Hepatocyte (in vitro differentiated cells): ENCODE measurements around the gene LGALSL. TPM values are rescaled to one million over a fixed set of nuclear protein-coding genes. Genes with fewer than 3 reads are reported as not detected.

Experiments
- DNase-seq: peaks from one replicate; pipeline ENCODE4 v3.0.0-alpha.2; 2016; ENCODE audit warnings: low spot score
- H2AFZ ChIP-seq: fragments of 200-600 bp; sonication (generic); 2 replicates; pipeline ENCODE4 v1.6.0; 2016; ENCODE audit warnings: antibody characterized with exemption, mild to moderate bottlenecking
- H3K27ac ChIP-seq: fragments of 200-600 bp; sonication (generic); 2 replicates; pipeline ENCODE4 v1.5.1; 2016; ENCODE audit warnings: mild to moderate bottlenecking
- H3K27me3 ChIP-seq: fragments of 200-600 bp; sonication (generic); 2 replicates; pipeline ENCODE4 v1.6.1; 2016
- H3K36me3 ChIP-seq: fragments of 200-600 bp; sonication (generic); replicated peaks from 2 replicates; pipeline ENCODE4 v1.5.1; 2016; ENCODE audit warnings: low read depth; ENCODE audit not compliant: insufficient read depth
- H3K4me1 ChIP-seq: fragments of 200-600 bp; sonication (generic); 2 replicates; pipeline ENCODE4 v1.5.1; 2016; ENCODE audit warnings: mild to moderate bottlenecking, moderate library complexity; ENCODE audit not compliant: insufficient read depth
- H3K4me2 ChIP-seq: fragments of 200-600 bp; sonication (generic); 2 replicates; pipeline ENCODE4 v1.6.0; 2016
- H3K4me3 ChIP-seq: fragments of 200-600 bp; sonication (generic); 2 replicates; pipeline ENCODE4 v1.5.1; 2016; ENCODE audit warnings: mild to moderate bottlenecking
- H3K79me2 ChIP-seq: fragments of 200-600 bp; sonication (generic); 2 replicates; pipeline ENCODE4 v1.6.0; 2017; ENCODE audit warnings: mild to moderate bottlenecking
- H3K9me2 ChIP-seq: fragments of 200-600 bp; sonication (generic); replicated peaks from 2 replicates; pipeline ENCODE4 v1.6.0; 2017; ENCODE audit warnings: mild to moderate bottlenecking; ENCODE audit not compliant: insufficient read depth
- H3K9me3 ChIP-seq: fragments of 200-600 bp; sonication (generic); 2 replicates; pipeline ENCODE4 v1.5.1; 2016; ENCODE audit warnings: low read depth, mild to moderate bottlenecking
- H4K20me1 ChIP-seq: fragments of 200-600 bp; sonication (generic); 2 replicates; pipeline ENCODE4 v1.6.0; 2016; ENCODE audit warnings: mild to moderate bottlenecking; ENCODE audit not compliant: insufficient read depth, poor library complexity, severe bottlenecking
- CTCF ChIP-seq: fragments of 200-600 bp; sonication (generic); IDR thresholded peaks from 2 replicates; pipeline ENCODE4 v1.5.1; 2016; ENCODE audit warnings: antibody characterized with exemption, mild to moderate bottlenecking; ENCODE audit not compliant: poor library complexity
- EZH2 ChIP-seq: fragments of 200-600 bp; sonication (generic); IDR thresholded peaks from 2 replicates; pipeline ENCODE4 v1.6.1; 2016; ENCODE audit warnings: antibody characterized with exemption, mild to moderate bottlenecking, borderline replicate concordance
- EZH2phosphoT487 ChIP-seq: fragments of 200-600 bp; sonication (generic); IDR thresholded peaks from one replicate; pipeline ENCODE4 v1.6.1; 2018; ENCODE audit warnings: antibody characterized with exemption, mild to moderate bottlenecking, low read depth, moderate library complexity; ENCODE audit not compliant: unreplicated experiment, severe bottlenecking
- WGBS: methylation state at CpG from one replicate; pipeline ENCODE4 v1.1.6; 2016; ENCODE audit warnings: low lambda C conversion rate; ENCODE audit errors: missing lambda C conversion rate; 5-methylcytosine and 5-hydroxymethylcytosine counted together
- polyA plus RNA-seq: library from polyadenylated mRNA; unstranded; fragments of >200 nt; fragmentation: Nextera tagmentation; extraction: Ambion mirVana; gene quantifications from 2 replicates; pipeline ENCODE4 v1.2.1, GENCODE V29; 2016
- total RNA-seq: library from RNA; depleted of rRNA; stranded (reverse); fragments of >200 nt; gene quantifications from 2 replicates; pipeline ENCODE4 v1.2.3, GENCODE V29; 2014

LGALSL gene
- total and polyA plus RNA-seq, 2 experiments from 2014 or later, result 30.7 to 44.6 TPM

GRCh38 chr2:64477979-64478378 is 24.0 kb downstream of the LGALSL start:
- no peaks in the 10 kb centered on the region for H3K27me3 ChIP-seq
- no peak overlapping the region for H3K4me3 ChIP-seq
- TF ChIP-seq EZH2phosphoT487, result no peak
- no peak for TF ChIP-seq EZH2
- TF ChIP-seq CTCF, result no peak
- 83% methylated on average over 4 of the region's 4 CpGs for WGBS
- peak overlapping the region; percentile 73 for H3K27ac ChIP-seq
- H3K4me2 ChIP-seq, result no peak overlapping the region
- no peaks in the 10 kb centered on the region for H3K9me2 ChIP-seq
- H3K36me3 ChIP-seq, result no peaks in the 10 kb centered on the region
- no peak for DNase-seq
- no peaks in the 10 kb centered on the region for H4K20me1 ChIP-seq
- H2AFZ ChIP-seq, result no peak overlapping the region
- no peaks in the 10 kb centered on the region for H3K79me2 ChIP-seq
- H3K9me3 ChIP-seq, result no peaks in the 10 kb centered on the region
- H3K4me1 ChIP-seq, result peaks cover 20% of the 10 kb centered on the region

GRCh38 chr2:64478502-64479230 is 24.7 kb downstream of the LGALSL start:
- no peaks in the 10 kb centered on the region for H3K9me3 ChIP-seq
- no peaks in the 10 kb centered on the region for H4K20me1 ChIP-seq
- DNase-seq, result no peak
- peak overlapping the region; percentile 73 for H3K27ac ChIP-seq
- H3K36me3 ChIP-seq, result no peaks in the 10 kb centered on the region
- H3K4me2 ChIP-seq, result no peak overlapping the region
- no peak overlapping the region for H3K4me3 ChIP-seq
- no peak for TF ChIP-seq EZH2phosphoT487
- no peak for TF ChIP-seq EZH2
- no peak for TF ChIP-seq CTCF
- H3K79me2 ChIP-seq, result no peaks in the 10 kb centered on the region
- H2AFZ ChIP-seq, result no peak overlapping the region
- no peaks in the 10 kb centered on the region for H3K27me3 ChIP-seq
- WGBS, result 91% methylated on average over 3 of the region's 3 CpGs
- H3K9me2 ChIP-seq, result no peaks in the 10 kb centered on the region
- H3K4me1 ChIP-seq, result peaks cover 20% of the 10 kb centered on the region

GRCh38 chr2:64479259-64480117 is 25.5 kb downstream of the LGALSL start:
- 74% methylated on average over 10 of the region's 10 CpGs for WGBS
- no peaks in the 10 kb centered on the region for H4K20me1 ChIP-seq
- peak overlapping the region; percentile 73 for H3K27ac ChIP-seq
- no peaks in the 10 kb centered on the region for H3K36me3 ChIP-seq
- H3K27me3 ChIP-seq, result no peaks in the 10 kb centered on the region
- H3K9me3 ChIP-seq, result no peaks in the 10 kb centered on the region
- TF ChIP-seq CTCF (no peak), EZH2 (no peak)
- peak; percentile 44 for DNase-seq
- H3K4me1 ChIP-seq, result peaks cover 20% of the 10 kb centered on the region
- H2AFZ ChIP-seq, result no peak overlapping the region
- H3K4me2 ChIP-seq, result no peak overlapping the region
- H3K4me3 ChIP-seq, result no peak overlapping the region
- no peaks in the 10 kb centered on the region for H3K79me2 ChIP-seq
- H3K9me2 ChIP-seq, result no peaks in the 10 kb centered on the region
